A549 (cell line): ENCODE measurements around the gene LATS2. TPM values are rescaled to one million over a fixed set of nuclear protein-coding genes. Genes with fewer than 3 reads are reported as not detected.
"Not testable (repeated sequence)": the region's sequence is repeated elsewhere in the genome, so short reads cannot be mapped to it uniquely, and the experiment has no call there.

Experiments
- ATAC-seq, 2 experiments: fragments of 200-7000 bp in 1 of 2; fragments of >200 bp in 1 of 2; cut with Nextera tagmentation in 1 of 2; cut with Tn5 transposase in 1 of 2; 3 replicates each; pipeline versions ENCODE4 v1.8.0 to v1.9.1; 2018 to 2020; ENCODE audit warnings: mild to moderate bottlenecking in 1 of 2, moderate library complexity in 1 of 2
- CTCF ChIA-PET: fragments of 300-600 bp; sonication (Branson Sonifier 250); formaldehyde crosslinking; extraction: SDS; loops from one replicate; lab custom pipeline; 2021; ENCODE audit warnings: antibody characterized with exemption, inconsistent platforms; lab: Yijun Ruan, JAX
- POLR2A ChIA-PET: fragments of 350-600 bp; formaldehyde crosslinking; extraction: SDS; loops from one replicate; lab custom pipeline; 2021; ENCODE audit warnings: antibody characterized with exemption, inconsistent platforms; lab: Yijun Ruan, JAX
- DNase-seq, 2 experiments: peaks; one replicate each; pipeline versions ENCODE4 v3.0.0 to v3.0.0-alpha.2; 2011 to 2016; ENCODE audit warnings: low read depth in 1 of 2, low spot score in 1 of 2
- FAIRE-seq: peaks from 2 replicates; lab custom pipeline; 2011; peaks lifted over from hg19 to GRCh38; lab: Jason Lieb, UNC
- H3K27ac ChIP-seq, 2 experiments: fragments of >200 bp; sonication (Bioruptor Twin); formaldehyde crosslinking; 3 replicates each; pipeline ENCODE4 v1.5.1; 2016 to 2017
- H3K4me1 ChIP-seq: fragments of >200 bp; sonication (Bioruptor Twin); formaldehyde crosslinking; 3 replicates; pipeline ENCODE4 v1.6.1; 2016
- H3K4me2 ChIP-seq: fragments of >200 bp; sonication (Bioruptor Twin); formaldehyde crosslinking; 3 replicates; pipeline ENCODE4 v1.6.1; 2016
- H3K4me3 ChIP-seq: fragments of >200 bp; sonication (Bioruptor Twin); formaldehyde crosslinking; 3 replicates; pipeline ENCODE4 v1.5.1; 2016
- H3K9me3 ChIP-seq: fragments of >200 bp; sonication (Bioruptor Twin); formaldehyde crosslinking; 3 replicates; pipeline ENCODE4 v1.6.1; 2016
- EHF ChIP-seq: fragments of 250-450 bp; sonication (Bioruptor Pico); IDR thresholded peaks from 2 replicates; pipeline ENCODE4 v1.5.0; 2020; ENCODE audit warnings: mild to moderate bottlenecking
- ESRRA ChIP-seq: fragments of 150-350 bp; IDR thresholded peaks from 2 replicates; pipeline ENCODE4 v1.6.1; 2014; ENCODE audit warnings: mild to moderate bottlenecking, low read length, borderline replicate concordance
- FOSB ChIP-seq: fragments of 250-450 bp; sonication (Bioruptor Pico); IDR thresholded peaks from 2 replicates; pipeline ENCODE4 v1.5.0; 2020; ENCODE audit warnings: mild to moderate bottlenecking, moderate library complexity
- HDAC2 ChIP-seq: fragments of 200-600 bp; sonication (generic); IDR thresholded peaks from 2 replicates; pipeline ENCODE4 v1.6.1; 2016
- HMGXB4 ChIP-seq: fragments of 250-450 bp; sonication (Bioruptor Pico); IDR thresholded peaks from 2 replicates; pipeline ENCODE4 v1.5.0; 2021; ENCODE audit warnings: mild to moderate bottlenecking, moderate library complexity, borderline replicate concordance
- HOXB13 ChIP-seq: fragments of 250-450 bp; sonication (Bioruptor Pico); IDR thresholded peaks from 2 replicates; pipeline ENCODE4 v1.5.0; 2020; ENCODE audit warnings: low read depth, mild to moderate bottlenecking, moderate library complexity
- MAZ ChIP-seq: fragments of 150-350 bp; IDR thresholded peaks from 2 replicates; pipeline ENCODE4 v1.6.1; 2014; ENCODE audit warnings: antibody characterized with exemption, low read depth, low read length, borderline replicate concordance
- NFE2L2 ChIP-seq: fragments of 150-350 bp; conservative IDR thresholded peaks from 2 replicates; pipeline ENCODE4 v1.6.1; 2014; ENCODE audit warnings: low read length
- NPAS2 ChIP-seq: fragments of 250-450 bp; sonication (Bioruptor Pico); IDR thresholded peaks from 2 replicates; pipeline ENCODE4 v1.8.0; 2022; ENCODE audit warnings: mild to moderate bottlenecking, moderate library complexity, borderline replicate concordance
- POLR2AphosphoS2 ChIP-seq: conservative IDR thresholded peaks from 2 replicates; pipeline ENCODE4 v1.6.1; 2012; ENCODE audit warnings: low read length, improper control_type of control experiment, inconsistent platforms
- RAD21 ChIP-seq, 2 experiments: fragments of >200 bp in 1 of 2; sonication (Bioruptor Twin) in 1 of 2; formaldehyde crosslinking in 1 of 2; IDR thresholded peaks in 1 of 2; conservative IDR thresholded peaks in 1 of 2; 2 replicates in 1 of 2; 3 replicates in 1 of 2; pipeline ENCODE4 v1.6.1; 2012 to 2018; ENCODE audit warnings: inconsistent platforms in 1 of 2
- RFX5 ChIP-seq: fragments of 450-650 bp; IDR thresholded peaks from 2 replicates; pipeline ENCODE4 v1.7.1; 2014; ENCODE audit warnings: antibody characterized with exemption, mild to moderate bottlenecking, moderate library complexity
- SMC3 ChIP-seq: fragments of >200 bp; sonication (Bioruptor Twin); formaldehyde crosslinking; IDR thresholded peaks from 3 replicates; pipeline ENCODE4 v1.6.1; 2018; ENCODE audit warnings: inconsistent platforms
- SREBF2 ChIP-seq: fragments of 450-650 bp; IDR thresholded peaks from 2 replicates; pipeline ENCODE4 v1.6.1; 2014; ENCODE audit warnings: mild to moderate bottlenecking, moderate library complexity
- ZFP36 ChIP-seq: fragments of 450-650 bp; IDR thresholded peaks from 2 replicates; pipeline ENCODE4 v1.6.1; 2014; ENCODE audit warnings: borderline replicate concordance; ENCODE audit not compliant: partially characterized antibody
- WGBS: methylation state at CpG from one replicate; pipeline ENCODE4 v1.1.6; 2017; ENCODE audit errors: missing lambda C conversion rate; 5-methylcytosine and 5-hydroxymethylcytosine counted together
- polyA plus RNA-seq, 4 experiments: library from polyadenylated mRNA; depleted of rRNA in 3 of 4; stranded (reverse); fragments of >200 nt; fragmentation: RNase III in 1 of 4; extraction: RNeasy Plus Mini Kit Qiagen cat#74134 plus additional on column Dnase treatment in 1 of 4; gene quantifications; 2 replicates in 3 of 4; 3 replicates in 1 of 4; pipeline ENCODE4 v1.2.3, GENCODE V29; 2011 to 2017
- TF ChIP-seq, protein P1 (sequence below): IDR thresholded peaks from 2 replicates; pipeline ENCODE4 v1.6.1; 2012
- TF ChIP-seq, protein P2 (sequence below): fragments of >200 bp; sonication (Bioruptor Twin); formaldehyde crosslinking; IDR thresholded peaks from 3 replicates; pipeline ENCODE4 v1.6.1; 2016
- TF ChIP-seq, protein P3 (sequence below): fragments of >200 bp; sonication (Bioruptor Twin); formaldehyde crosslinking; IDR thresholded peaks from 3 replicates; pipeline ENCODE4 v1.5.1; 2016
- TF ChIP-seq, protein P4 (sequence below): fragments of 250-450 bp; sonication (Bioruptor Pico); IDR thresholded peaks from 2 replicates; pipeline ENCODE4 v1.5.0; 2020; ENCODE audit warnings: low read depth, mild to moderate bottlenecking, moderate library complexity

The LATS2 gene
- polyA plus RNA-seq, 2 of the 4 experiments (the other 2 are of a cell fraction): 7.8 to 7.9 TPM

- no peak for FAIRE-seq
- ATAC-seq: no peak
- CTCF ChIA-PET: interaction anchor here (0.9 to 1.6 kb wide), 4 partner anchors 12 to 435 kb away, joined by 3 to 6 read pairs (median 3); no protein-coding TSS in a partner anchor
- TF ChIP-seq POLR2AphosphoS2: no peak
- no peak for TF ChIP-seq NPAS2 (CRISPR knock-in tag)
- TF ChIP-seq, protein P1, sequence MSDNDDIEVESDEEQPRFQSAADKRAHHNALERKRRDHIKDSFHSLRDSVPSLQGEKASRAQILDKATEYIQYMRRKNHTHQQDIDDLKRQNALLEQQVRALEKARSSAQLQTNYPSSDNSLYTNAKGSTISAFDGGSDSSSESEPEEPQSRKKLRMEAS: no peak
- TF ChIP-seq ESRRA: no peak
- TF ChIP-seq, protein P2, sequence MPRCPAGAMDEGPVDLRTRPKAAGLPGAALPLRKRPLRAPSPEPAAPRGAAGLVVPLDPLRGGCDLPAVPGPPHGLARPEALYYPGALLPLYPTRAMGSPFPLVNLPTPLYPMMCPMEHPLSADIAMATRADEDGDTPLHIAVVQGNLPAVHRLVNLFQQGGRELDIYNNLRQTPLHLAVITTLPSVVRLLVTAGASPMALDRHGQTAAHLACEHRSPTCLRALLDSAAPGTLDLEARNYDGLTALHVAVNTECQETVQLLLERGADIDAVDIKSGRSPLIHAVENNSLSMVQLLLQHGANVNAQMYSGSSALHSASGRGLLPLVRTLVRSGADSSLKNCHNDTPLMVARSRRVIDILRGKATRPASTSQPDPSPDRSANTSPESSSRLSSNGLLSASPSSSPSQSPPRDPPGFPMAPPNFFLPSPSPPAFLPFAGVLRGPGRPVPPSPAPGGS: no peak
- TF ChIP-seq ZFP36: no peak
- TF ChIP-seq NFE2L2: no peak
- TF ChIP-seq, all 56 proteins: peak for 0
- Histone ChIP-seq H3K9me3 (no peaks in the 10 kb centered on the region), H3K27ac (no peak overlapping the region), H3K4me3 (no peak overlapping the region), H3K4me2 (no peak overlapping the region), H3K4me1 (no peaks in the 10 kb centered on the region)
- POLR2A ChIA-PET: no interaction called here
- DNase-seq: no peak
- WGBS: 52% methylated on average over 4 of the region's 4 CpGs
Observed at GRCh38 chr13:20927596-20928257, 133.7 kb downstream of the LATS2 start.

DNA sequence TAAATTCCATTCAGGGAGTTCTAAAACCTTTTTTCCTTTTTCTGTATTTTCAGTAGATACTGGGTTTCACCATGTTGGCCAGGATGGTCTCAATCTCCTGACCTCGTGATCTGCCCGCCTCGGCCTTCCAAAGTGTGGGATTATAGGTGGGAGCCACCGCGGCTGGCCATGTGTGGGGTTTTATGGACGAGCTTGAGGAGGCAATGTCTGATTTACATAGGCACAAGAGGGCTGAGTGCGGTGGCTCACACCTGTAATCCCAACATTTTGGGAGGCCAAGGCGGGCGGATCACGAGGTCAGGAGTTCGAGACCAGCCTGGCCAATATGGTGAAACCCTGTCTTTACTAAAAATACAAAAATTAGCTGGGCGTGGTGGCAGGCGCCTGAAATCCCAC, 136.0 kb downstream of the LATS2 start:
- H3K9me3 ChIP-seq, POLR2A ChIA-PET, ATAC-seq, H3K4me3 ChIP-seq, H3K4me2 ChIP-seq, FAIRE-seq, H3K4me1 ChIP-seq, H3K27ac ChIP-seq, DNase-seq: not testable (repeated sequence)
- CTCF ChIA-PET: interaction anchor here (0.5 to 3.6 kb wide), 31 partner anchors 9 to 753 kb away, joined by 3 to 28 read pairs (median 3); no protein-coding TSS in a partner anchor
- 33% methylated on average over 13 of the region's 13 CpGs for WGBS

DNA sequence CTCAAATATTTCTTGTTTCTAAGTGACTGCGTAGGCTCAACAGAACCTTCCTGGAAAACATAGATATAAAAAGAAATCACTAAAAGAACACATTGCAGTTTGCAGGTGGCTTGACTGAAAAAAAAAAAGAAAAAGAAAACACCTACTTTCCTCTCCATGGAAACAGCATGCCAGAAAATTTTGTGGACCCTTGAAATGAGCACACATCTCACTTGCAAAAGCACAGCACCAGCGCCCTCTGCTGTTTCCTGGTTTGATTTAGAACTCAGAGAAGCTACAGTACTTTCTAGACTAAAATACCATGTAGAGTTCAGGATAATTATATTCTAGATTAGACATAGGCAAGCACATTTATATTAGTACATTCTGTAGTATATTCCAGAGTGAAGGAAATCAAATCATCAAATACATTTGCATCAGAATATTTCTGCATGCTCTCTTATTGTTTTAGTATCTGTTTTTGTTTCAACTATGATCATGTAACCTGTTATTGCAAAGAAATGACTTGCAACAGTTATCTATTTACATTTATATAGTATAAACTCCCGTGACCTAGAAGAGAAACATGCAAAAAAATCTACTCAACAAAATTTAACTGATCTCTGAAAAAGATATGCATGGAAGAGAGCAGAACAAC, 136.5 kb downstream of the LATS2 start:
- no peak overlapping the region for H3K4me3 ChIP-seq
- TF ChIP-seq ZFP36: no peak
- TF ChIP-seq RAD21 (conservative IDR thresholded peaks at IDR 0.05 in 1 of 2, IDR thresholded peaks at IDR 0.05 in 1 of 2): peak; percentile 74 to 79
- TF ChIP-seq EHF (CRISPR knock-in tag): no peak
- TF ChIP-seq SMC3: peak; percentile 63
- TF ChIP-seq FOSB (CRISPR knock-in tag): no peak
- TF ChIP-seq, protein P3, sequence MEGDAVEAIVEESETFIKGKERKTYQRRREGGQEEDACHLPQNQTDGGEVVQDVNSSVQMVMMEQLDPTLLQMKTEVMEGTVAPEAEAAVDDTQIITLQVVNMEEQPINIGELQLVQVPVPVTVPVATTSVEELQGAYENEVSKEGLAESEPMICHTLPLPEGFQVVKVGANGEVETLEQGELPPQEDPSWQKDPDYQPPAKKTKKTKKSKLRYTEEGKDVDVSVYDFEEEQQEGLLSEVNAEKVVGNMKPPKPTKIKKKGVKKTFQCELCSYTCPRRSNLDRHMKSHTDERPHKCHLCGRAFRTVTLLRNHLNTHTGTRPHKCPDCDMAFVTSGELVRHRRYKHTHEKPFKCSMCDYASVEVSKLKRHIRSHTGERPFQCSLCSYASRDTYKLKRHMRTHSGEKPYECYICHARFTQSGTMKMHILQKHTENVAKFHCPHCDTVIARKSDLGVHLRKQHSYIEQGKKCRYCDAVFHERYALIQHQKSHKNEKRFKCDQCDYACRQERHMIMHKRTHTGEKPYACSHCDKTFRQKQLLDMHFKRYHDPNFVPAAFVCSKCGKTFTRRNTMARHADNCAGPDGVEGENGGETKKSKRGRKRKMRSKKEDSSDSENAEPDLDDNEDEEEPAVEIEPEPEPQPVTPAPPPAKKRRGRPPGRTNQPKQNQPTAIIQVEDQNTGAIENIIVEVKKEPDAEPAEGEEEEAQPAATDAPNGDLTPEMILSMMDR: peak; percentile 71
- TF ChIP-seq, all 56 proteins: peak for 3
- H3K4me2 ChIP-seq: no peak overlapping the region
- FAIRE-seq (no peak), DNase-seq (peak; percentile 10 to 77), ATAC-seq (peak; percentile 66 to 84; a peak in 4 of 6 replicates)
- H3K27ac ChIP-seq: no peak overlapping the region
- 32% methylated on average over 3 of the region's 3 CpGs for WGBS
- H3K4me1 ChIP-seq: no peaks in the 10 kb centered on the region
- POLR2A ChIA-PET: no interaction called here
- CTCF ChIA-PET: interaction anchor here (0.5 to 3.6 kb wide), 29 partner anchors 9 to 752 kb away, joined by 3 to 28 read pairs (median 3); no protein-coding TSS in a partner anchor
- no peaks in the 10 kb centered on the region for H3K9me3 ChIP-seq

GRCh38 chr13:20923272-20923671, 138.1 kb downstream of the LATS2 start:
- Histone ChIP-seq H3K4me3 (no peak overlapping the region), H3K4me2 (no peak overlapping the region), H3K27ac (no peak overlapping the region), H3K4me1 (no peaks in the 10 kb centered on the region), H3K9me3 (no peaks in the 10 kb centered on the region)
- ATAC-seq (no peak), FAIRE-seq (no peak), DNase-seq (no peak)
- ChIA-PET POLR2A (no interaction called here), CTCF (interaction anchor here (0.7 to 3.4 kb wide), 2 partner anchors 9 to 427 kb away, joined by 3 to 28 read pairs; no protein-coding TSS in a partner anchor)
- 93% methylated on average over 4 of the region's 4 CpGs for WGBS
- TF ChIP-seq EHF (CRISPR knock-in tag) (no peak), MAZ (no peak), RAD21 (conservative IDR thresholded peaks at IDR 0.05 in 1 of 2, IDR thresholded peaks at IDR 0.05 in 1 of 2) (no peak), SREBF2 (no peak), HMGXB4 (CRISPR knock-in tag) (no peak), HOXB13 (CRISPR knock-in tag) (no peak), HDAC2 (no peak), RFX5 (no peak)
- TF ChIP-seq, protein P4, sequence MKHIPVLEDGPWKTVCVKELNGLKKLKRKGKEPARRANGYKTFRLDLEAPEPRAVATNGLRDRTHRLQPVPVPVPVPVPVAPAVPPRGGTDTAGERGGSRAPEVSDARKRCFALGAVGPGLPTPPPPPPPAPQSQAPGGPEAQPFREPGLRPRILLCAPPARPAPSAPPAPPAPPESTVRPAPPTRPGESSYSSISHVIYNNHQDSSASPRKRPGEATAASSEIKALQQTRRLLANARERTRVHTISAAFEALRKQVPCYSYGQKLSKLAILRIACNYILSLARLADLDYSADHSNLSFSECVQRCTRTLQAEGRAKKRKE (CRISPR knock-in tag): no peak
